Trophoblast cell (in vitro differentiated cells and primary cell): Measurements from ENCODE around the gene TENM4.

ENCODE experiments used
- DNase-seq, 2 donors: peaks; one replicate each; pipeline ENCODE4 v3.0.0-alpha.2; 2016
- H2AFZ ChIP-seq: 2 replicates; pipeline ENCODE4 v1.6.1; 2013; ENCODE audit warnings: low read length, moderate library complexity, mild to moderate bottlenecking; ENCODE audit not compliant: insufficient read depth, poor library complexity
- H2AK5ac ChIP-seq: 2 replicates; pipeline ENCODE4 v1.6.1; 2013; ENCODE audit warnings: mild to moderate bottlenecking, low read length
- H2BK120ac ChIP-seq: 2 replicates; pipeline ENCODE4 v1.6.1; 2013; ENCODE audit warnings: low read length, mild to moderate bottlenecking, moderate library complexity; ENCODE audit not compliant: insufficient read depth, poor library complexity
- H2BK12ac ChIP-seq: 2 replicates; pipeline ENCODE4 v1.6.1; 2013; ENCODE audit warnings: mild to moderate bottlenecking, low read length, moderate library complexity
- H2BK5ac ChIP-seq: 2 replicates; pipeline ENCODE4 v1.6.1; 2013; ENCODE audit warnings: low read length, low read depth, moderate library complexity, mild to moderate bottlenecking; ENCODE audit not compliant: poor library complexity
- H3K14ac ChIP-seq: 2 replicates; pipeline ENCODE4 v1.6.1; 2013; ENCODE audit warnings: mild to moderate bottlenecking, low read length
- H3K18ac ChIP-seq: 2 replicates; pipeline ENCODE4 v1.6.1; 2013; ENCODE audit warnings: mild to moderate bottlenecking, low read length
- H3K23ac ChIP-seq: 2 replicates; pipeline ENCODE4 v1.6.1; 2013; ENCODE audit warnings: low read length
- H3K27ac ChIP-seq: 2 replicates; pipeline ENCODE4 v1.5.1; 2013; ENCODE audit warnings: low read depth, mild to moderate bottlenecking, inconsistent platforms, low read length, moderate library complexity
- H3K27me3 ChIP-seq: 2 replicates; pipeline ENCODE4 v1.6.1; 2013; ENCODE audit warnings: inconsistent platforms, mild to moderate bottlenecking, low read length, moderate library complexity; ENCODE audit not compliant: insufficient read depth
- H3K36me3 ChIP-seq, 2 experiments: 1 replicate in 1 of 2; 2 replicates in 1 of 2; pipeline ENCODE4 v1.6.1; 2013; ENCODE audit warnings: low read length in 2 of 2, mild to moderate bottlenecking in 2 of 2, moderate library complexity in 1 of 2; ENCODE audit not compliant: insufficient read depth in 2 of 2, control insufficient read depth in 1 of 2
- H3K4ac ChIP-seq: 2 replicates; pipeline ENCODE4 v1.6.1; 2013; ENCODE audit warnings: low read depth, mild to moderate bottlenecking, low read length, moderate library complexity
- H3K4me1 ChIP-seq, 2 experiments: 1 replicate in 1 of 2; 2 replicates in 1 of 2; pipeline ENCODE4 v1.6.1; 2013; ENCODE audit warnings: low read length in 2 of 2, mild to moderate bottlenecking in 2 of 2, moderate library complexity in 1 of 2; ENCODE audit not compliant: insufficient read depth in 2 of 2, control insufficient read depth in 1 of 2
- H3K4me2 ChIP-seq: 2 replicates; pipeline ENCODE4 v1.6.1; 2013; ENCODE audit warnings: inconsistent platforms, mild to moderate bottlenecking, low read length, moderate library complexity
- H3K4me3 ChIP-seq: 2 replicates; pipeline ENCODE4 v1.5.1; 2013; ENCODE audit warnings: mild to moderate bottlenecking, low read depth, low read length, inconsistent platforms
- H3K79me1 ChIP-seq: one replicate; pipeline ENCODE4 v1.6.1; 2013; ENCODE audit warnings: low read length
- H3K79me2 ChIP-seq: 2 replicates; pipeline ENCODE4 v1.6.1; 2013; ENCODE audit warnings: low read length, mild to moderate bottlenecking; ENCODE audit not compliant: control insufficient read depth, insufficient read depth, poor library complexity
- H3K9ac ChIP-seq: 2 replicates; pipeline ENCODE4 v1.6.1; 2013; ENCODE audit warnings: mild to moderate bottlenecking, low read length
- H3K9me3 ChIP-seq: 2 replicates; pipeline ENCODE4 v1.6.1; 2013; ENCODE audit warnings: low read depth, mild to moderate bottlenecking, control low read depth, inconsistent platforms, low read length; ENCODE audit not compliant: insufficient read depth
- H4K12ac ChIP-seq: 2 replicates; pipeline ENCODE4 v1.6.1; 2013; ENCODE audit warnings: low read depth, mild to moderate bottlenecking, low read length, moderate library complexity
- H4K8ac ChIP-seq: 2 replicates; pipeline ENCODE4 v1.6.1; 2013; ENCODE audit warnings: low read depth, mild to moderate bottlenecking, low read length, moderate library complexity
- H4K91ac ChIP-seq: one replicate; pipeline ENCODE4 v1.6.1; 2013; ENCODE audit warnings: low read depth, mild to moderate bottlenecking, low read length, moderate library complexity
- whole genome bisulfite sequencing: extraction: QIAGEN DNeasy Blood & Tissue Kit; methylation state at CpG from one replicate; pipeline ENCODE4 v1.1.7; 2013; ENCODE audit warnings: missing lambda C conversion rate; ENCODE audit not compliant: insufficient read length, insufficient coverage; ENCODE audit errors: extremely low coverage; 5-methylcytosine and 5-hydroxymethylcytosine counted together

TENM4 gene

GRCh38 chr11:78770931-78771330 is 669.9 kb downstream of the TENM4 start:
- Histone ChIP-seq H4K91ac (no peak overlapping the region), H3K79me1 (no peaks in the 10 kb centered on the region), H2BK120ac (no peak overlapping the region), H3K4me1 (no peaks in the 10 kb centered on the region), H2AFZ (no peak overlapping the region), H3K79me2 (no peaks in the 10 kb centered on the region), H3K27ac (no peak overlapping the region), H3K4ac (no peak overlapping the region), H3K9me3 (no peaks in the 10 kb centered on the region), H3K18ac (no peak overlapping the region), H3K36me3 (peaks cover 13 to 34% of the 10 kb centered on the region in 2 experiments), H2AK5ac (no peak overlapping the region), H3K4me2 (no peak overlapping the region), H4K8ac (no peak overlapping the region), H3K9ac (no peak overlapping the region), H4K12ac (no peak overlapping the region), H3K23ac (no peak overlapping the region), H3K14ac (no peak overlapping the region), H2BK5ac (no peak overlapping the region), H3K4me3 (no peak overlapping the region), H3K27me3 (no peaks in the 10 kb centered on the region), H2BK12ac (no peak overlapping the region)
- DNase-seq: no peak
- WGBS: no CpG with 5 or more reads among the region's 6 CpGs

GRCh38 chr11:78768971-78769370 is 671.9 kb downstream of the TENM4 start:
- Histone ChIP-seq H3K9me3 (no peaks in the 10 kb centered on the region), H3K4me3 (no peak overlapping the region), H3K4me1 (no peaks in the 10 kb centered on the region), H2AK5ac (no peak overlapping the region), H3K79me1 (no peaks in the 10 kb centered on the region), H2BK12ac (no peak overlapping the region), H3K18ac (no peak overlapping the region), H3K27me3 (no peaks in the 10 kb centered on the region), H4K12ac (no peak overlapping the region), H2BK120ac (no peak overlapping the region), H4K91ac (no peak overlapping the region), H3K4ac (no peak overlapping the region), H3K14ac (no peak overlapping the region), H4K8ac (no peak overlapping the region), H3K23ac (no peak overlapping the region), H3K27ac (no peak overlapping the region), H3K79me2 (no peaks in the 10 kb centered on the region), H3K36me3 (peaks cover 16 to 44% of the 10 kb centered on the region in 2 experiments), H3K4me2 (no peak overlapping the region), H3K9ac (no peak overlapping the region), H2AFZ (no peak overlapping the region), H2BK5ac (no peak overlapping the region)
- no CpG with 5 or more reads among the region's 5 CpGs for WGBS
- DNase-seq: no peak

- no CpG with 5 or more reads among the region's 3 CpGs for WGBS
- no peak for DNase-seq
- Histone ChIP-seq H3K36me3 (peaks cover 20 to 48% of the 10 kb centered on the region in 2 experiments), H2BK5ac (no peak overlapping the region), H2AFZ (no peak overlapping the region), H3K79me1 (no peaks in the 10 kb centered on the region), H3K14ac (no peak overlapping the region), H3K27ac (no peak overlapping the region), H3K23ac (no peak overlapping the region), H3K79me2 (no peaks in the 10 kb centered on the region), H3K4me2 (no peak overlapping the region), H3K4me1 (no peaks in the 10 kb centered on the region), H2AK5ac (no peak overlapping the region), H4K8ac (no peak overlapping the region), H3K27me3 (no peaks in the 10 kb centered on the region), H2BK12ac (no peak overlapping the region), H4K91ac (no peak overlapping the region), H3K18ac (no peak overlapping the region), H3K4ac (no peak overlapping the region), H4K12ac (no peak overlapping the region), H3K9ac (no peak overlapping the region), H3K4me3 (no peak overlapping the region), H2BK120ac (no peak overlapping the region), H3K9me3 (no peaks in the 10 kb centered on the region)
Observed at GRCh38 chr11:78768345-78768744, 672.5 kb downstream of the TENM4 start.

- Histone ChIP-seq H4K91ac (no peak overlapping the region), H4K8ac (no peak overlapping the region), H3K27ac (no peak overlapping the region), H3K79me2 (no peaks in the 10 kb centered on the region), H3K4ac (no peak overlapping the region), H4K12ac (no peak overlapping the region), H3K4me3 (no peak overlapping the region), H3K9me3 (no peaks in the 10 kb centered on the region), H3K27me3 (no peaks in the 10 kb centered on the region), H3K36me3 (peaks cover 24 to 52% of the 10 kb centered on the region in 2 experiments), H2AK5ac (no peak overlapping the region), H2BK120ac (no peak overlapping the region), H3K4me2 (no peak overlapping the region), H3K18ac (no peak overlapping the region), H3K23ac (no peak overlapping the region), H3K9ac (no peak overlapping the region), H2AFZ (no peak overlapping the region), H3K14ac (no peak overlapping the region), H2BK5ac (no peak overlapping the region), H2BK12ac (no peak overlapping the region), H3K4me1 (no peaks in the 10 kb centered on the region), H3K79me1 (no peaks in the 10 kb centered on the region)
- WGBS: no CpG with 5 or more reads among the region's 8 CpGs
- no peak for DNase-seq
Observed at GRCh38 chr11:78767027-78767932, 673.5 kb downstream of the TENM4 start.
